NCI-H2029 (cell line): ENCODE data around the gene POLR2L.
A peak's percentile ranks its signal among the peaks of the same experiment; 100 is the strongest.

Experiments
- DNase-seq: peaks from one replicate; lab custom pipeline; 2025; lab: John Stamatoyannopoulos, UW

Gene POLR2L

DNA sequence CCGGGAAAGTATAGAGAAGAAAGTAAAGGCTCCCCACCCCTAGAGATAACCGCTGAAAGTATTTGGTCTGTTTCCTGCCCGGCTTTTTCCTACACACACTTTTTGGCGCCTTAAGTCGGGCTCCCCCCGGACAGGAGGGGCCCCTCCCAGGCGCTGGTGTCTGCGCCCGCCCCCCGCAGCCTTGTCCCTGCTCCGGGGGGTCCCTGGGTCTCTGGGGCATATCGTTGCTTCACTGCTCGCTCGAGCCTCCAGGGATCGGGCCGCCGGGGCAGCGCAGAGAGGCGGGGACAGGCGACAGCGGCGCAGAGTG, 15.5 kb downstream of the POLR2L start:
- DNase-seq: no peak

DNA sequence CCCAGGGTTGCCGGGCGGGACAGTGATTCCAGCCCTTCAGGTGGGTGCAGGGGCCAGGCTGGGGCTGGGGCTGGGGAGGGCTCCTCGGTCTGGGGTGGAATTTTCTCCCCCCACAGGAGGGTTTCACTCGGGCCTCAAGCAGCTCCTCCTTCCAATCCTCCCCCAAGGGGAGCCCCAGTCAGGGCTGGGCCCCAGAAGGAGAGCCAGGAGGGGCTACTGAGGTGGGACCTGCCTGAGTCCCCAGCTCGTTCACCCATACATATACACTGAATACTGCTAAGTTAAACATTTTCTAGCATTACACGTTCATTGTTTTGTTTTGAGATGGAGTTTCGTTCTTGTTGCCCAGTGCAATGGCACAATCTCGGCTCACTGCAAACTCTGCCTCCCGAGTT, 16.1 kb downstream of the POLR2L start:
- no peak for DNase-seq

DNA sequence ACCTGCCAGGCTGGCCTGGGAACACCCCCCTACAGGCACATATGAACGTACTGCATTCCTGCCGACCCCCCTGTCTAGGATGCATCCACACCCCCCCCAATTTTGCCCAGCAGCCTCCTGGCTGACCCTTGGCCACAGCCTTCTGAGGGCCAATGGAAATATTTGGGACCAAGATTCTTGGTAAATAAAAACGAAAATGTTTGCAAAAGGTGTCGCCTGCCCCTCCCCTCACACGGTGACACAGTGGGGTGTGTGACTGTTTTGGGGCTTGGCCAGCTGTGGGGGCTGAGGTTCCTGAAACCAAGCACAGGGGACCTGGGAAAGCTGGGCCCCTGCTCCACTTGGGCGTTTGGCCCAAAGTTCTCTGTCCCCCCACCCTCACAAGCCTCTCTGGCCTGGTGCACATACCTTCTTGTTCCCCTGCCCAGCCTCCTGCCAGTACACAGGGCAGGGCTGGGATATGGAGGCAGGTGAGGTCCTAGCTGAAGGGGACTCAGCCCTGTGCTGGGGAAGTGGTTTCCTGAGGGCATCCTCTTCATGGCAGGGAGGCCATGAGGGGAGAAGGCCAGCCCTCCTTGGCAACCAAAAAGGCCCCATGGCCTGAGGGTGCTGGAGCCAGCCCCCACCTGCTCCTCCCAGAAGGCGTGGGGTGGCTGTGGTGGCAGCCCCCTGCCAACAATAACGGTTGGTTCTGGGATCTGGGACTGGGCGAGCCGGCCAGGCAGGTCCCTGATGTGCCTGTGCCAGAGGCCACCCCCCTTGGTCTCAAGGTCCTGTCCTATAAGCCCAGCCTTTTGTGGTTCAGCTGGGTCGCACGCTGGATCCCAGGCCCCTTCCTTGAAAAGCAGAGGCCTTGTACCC, 16.7 kb downstream of the POLR2L start:
- no peak for DNase-seq

DNA sequence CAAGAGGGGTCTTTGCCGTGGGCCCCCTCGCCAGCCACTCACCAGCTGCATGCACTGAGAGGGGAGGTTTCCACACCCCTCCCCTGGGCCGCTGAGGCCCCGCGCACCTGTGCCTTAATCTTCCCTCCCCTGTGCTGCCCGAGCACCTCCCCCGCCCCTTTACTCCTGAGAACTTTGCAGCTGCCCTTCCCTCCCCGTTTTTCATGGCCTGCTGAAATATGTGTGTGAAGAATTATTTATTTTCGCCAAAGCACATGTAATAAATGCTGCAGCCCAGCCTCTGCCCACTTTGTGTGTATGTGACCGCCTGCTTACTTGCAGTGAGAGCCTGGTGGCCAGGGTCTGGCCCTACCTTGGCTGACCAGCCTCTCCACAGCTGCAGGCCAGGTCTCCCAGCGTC, 17.4 kb downstream of the POLR2L start:
- no peak for DNase-seq

DNA sequence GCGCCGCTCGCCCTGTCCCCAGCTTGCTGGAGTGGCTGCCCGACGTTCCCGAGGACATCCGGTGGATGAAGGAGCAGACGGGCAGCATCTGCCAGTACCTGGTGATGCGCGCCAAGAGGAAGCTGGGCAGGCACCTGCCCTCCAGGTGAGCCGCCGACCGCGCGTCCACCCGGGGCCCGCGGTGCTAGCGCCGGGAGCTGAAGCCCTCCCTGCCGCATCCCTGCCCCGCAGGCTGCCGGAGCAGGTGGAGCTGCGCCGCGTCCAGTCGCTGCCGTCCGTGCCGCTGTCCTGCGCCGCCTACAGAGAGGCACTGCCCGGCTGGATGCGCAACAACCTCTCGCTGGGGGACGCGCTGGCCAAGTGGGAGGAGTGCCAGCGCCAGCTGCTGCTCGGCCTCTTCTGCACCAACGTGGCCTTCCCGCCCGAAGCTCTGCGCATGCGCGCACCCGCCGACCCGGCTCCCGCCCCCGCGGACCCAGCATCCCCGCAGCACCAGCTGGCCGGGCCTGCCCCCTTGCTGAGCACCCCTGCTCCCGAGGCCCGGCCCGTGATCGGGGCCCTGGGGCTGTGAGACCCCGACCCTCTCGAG, 17.9 kb downstream of the POLR2L start:
- peak; percentile 91 for DNase-seq

DNA sequence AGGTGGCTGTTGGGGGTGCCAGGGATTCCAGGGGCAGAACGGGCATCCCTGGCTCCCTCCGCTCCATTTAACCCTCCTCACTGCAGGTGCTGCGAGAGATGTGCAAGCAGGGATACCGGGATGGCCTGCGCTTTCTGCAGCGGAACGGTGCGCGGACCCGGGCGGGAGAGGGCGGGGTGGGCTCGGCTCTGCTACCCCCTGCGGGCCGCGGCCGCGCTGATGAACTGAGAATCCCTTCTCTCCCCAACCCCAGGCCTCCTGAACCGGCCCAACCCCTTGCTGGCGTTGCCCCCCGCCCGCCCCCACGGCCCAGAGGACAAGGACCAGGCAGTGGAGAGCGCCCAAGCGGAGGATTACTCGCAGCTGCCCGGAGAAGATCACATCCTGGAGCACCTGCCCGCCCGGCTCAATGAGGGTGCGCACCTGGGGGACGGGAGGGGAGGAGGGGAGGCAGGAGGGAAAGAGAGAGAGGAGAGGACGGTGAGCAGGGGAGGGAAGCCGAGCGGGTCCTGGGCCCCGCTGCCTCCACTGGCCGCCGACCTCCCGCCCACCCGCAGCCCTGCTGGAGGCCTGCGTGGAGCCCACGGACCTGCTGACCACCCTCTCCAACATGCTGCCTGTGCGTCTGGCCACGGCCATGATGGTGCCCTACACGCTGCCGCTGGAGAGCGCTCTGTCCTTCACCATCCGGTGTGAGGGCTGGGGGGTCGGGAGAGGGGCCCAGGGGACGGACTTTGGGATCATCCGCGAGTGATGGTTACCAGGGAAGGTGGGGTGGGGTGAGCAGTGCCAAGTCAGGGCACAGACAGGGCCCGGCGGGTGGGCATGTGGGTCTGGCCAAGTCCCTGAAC, 18.7 kb downstream of the POLR2L start:
- peak; percentile 34 for DNase-seq

DNA sequence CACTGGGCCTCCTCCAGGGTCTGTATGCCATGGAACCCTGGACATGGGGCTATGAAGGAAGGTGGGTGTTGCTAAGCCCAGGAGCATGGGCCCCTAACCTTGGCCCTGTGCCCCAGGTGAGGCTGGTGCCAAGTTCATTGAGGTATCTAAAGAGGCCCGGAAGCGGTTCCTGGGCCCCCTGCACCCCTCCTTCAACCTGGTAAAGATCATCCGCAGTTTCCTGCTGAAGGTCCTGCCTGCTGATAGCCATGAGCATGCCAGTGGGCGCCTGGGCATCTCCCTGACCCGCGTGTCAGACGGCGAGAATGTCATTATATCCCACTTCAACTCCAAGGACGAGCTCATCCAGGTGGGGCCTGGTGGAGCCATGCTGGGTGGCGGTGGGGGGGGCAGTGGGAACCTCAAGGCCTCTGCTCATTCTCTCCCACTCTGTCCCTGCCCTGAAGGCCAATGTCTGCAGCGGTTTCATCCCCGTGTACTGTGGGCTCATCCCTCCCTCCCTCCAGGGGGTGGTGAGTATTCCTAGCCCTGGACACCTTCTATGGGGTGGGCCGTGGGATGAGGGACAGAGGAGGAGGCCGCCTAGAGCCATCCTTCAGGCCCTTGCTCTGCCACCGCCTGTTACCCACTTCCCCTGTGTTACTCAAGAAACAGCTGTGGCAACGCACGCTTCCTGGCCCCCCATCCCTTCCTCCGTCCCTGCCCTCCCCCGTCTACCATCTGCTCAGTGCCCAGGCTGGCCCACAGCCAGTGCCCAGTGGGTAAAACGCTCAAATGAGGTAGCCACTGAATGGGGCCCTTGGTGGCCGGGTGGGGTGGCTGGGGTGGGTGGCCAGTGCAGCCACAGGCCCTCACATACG, 20.6 kb downstream of the POLR2L start:
- DNase-seq: no peak

DNA sequence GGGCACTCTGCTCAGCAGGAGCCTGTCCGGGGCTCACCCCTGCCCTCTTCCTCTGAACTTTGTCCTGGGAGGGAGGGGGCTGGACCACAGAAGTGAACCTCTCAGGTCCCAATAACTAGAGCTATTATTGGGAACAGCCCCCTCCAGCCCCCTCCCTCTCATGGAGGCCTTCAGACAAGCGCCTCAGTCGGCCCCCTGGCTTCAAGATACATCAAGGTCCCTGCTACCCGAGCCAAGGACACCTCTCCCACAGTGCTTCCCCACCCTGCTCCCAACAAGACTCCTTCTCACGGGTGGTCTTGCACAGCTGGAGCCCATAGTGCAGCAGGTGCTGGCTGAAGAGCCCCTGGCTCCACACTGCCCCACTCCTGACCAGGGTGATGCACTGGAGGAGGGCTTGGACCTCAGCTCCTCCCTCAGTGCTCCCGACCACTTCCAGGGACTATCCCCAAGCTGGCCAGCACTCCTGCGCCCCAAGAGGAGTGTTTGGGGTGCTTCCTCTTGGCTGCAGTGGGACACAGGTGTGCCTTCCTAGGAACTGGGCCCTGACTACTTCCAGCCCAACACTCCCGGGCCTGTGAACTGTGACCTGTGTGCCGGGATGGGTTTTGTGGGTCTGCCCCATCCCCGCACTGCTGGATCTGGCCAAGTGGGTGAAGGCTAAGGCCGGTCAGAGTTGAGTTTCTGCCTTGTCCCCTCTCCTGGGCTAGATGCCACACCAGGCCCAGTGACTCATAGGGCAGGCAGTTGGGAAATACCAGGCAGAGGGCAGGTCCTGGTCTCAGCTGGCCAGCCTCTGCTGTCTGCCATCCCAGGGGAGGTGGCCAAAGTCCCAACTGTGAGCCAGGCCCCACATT, 21.4 kb downstream of the POLR2L start:
- DNase-seq: no peak

DNA sequence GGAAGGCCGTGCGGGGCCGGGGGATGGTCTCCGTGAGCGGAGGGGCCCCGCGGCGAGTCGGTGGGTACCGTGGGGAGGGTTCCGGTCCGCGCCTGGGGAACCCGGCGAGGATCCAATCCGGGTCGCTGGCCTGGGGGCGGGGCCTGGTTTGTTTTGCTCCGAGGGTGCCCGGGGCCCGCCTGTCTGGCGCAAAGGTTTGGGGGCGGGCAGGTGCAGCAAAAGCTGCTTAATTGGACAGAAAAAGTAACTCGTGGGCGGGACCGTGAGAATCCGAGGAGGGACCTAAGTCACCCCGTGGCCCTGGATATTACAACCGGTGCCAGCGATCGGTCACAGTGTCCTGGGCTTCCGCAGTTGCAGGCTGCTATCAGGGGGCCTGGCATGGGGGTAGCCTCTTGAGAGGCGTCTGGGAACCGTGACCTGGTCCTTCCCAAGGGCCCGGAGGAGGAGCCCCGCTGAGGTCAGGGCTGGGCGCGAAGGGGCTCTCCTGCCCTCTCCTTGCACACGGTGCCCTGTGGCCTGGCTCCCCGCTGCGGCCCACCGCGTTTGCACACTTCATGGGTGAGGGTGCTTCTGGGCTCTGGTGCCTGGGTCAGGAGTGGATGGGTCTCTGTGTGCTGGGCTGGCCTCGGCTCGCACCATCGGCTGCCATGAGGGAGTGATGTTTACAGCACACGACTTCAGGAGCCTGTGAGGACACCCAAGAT, 22.2 kb downstream of the POLR2L start:
- DNase-seq: peak; percentile 92

DNA sequence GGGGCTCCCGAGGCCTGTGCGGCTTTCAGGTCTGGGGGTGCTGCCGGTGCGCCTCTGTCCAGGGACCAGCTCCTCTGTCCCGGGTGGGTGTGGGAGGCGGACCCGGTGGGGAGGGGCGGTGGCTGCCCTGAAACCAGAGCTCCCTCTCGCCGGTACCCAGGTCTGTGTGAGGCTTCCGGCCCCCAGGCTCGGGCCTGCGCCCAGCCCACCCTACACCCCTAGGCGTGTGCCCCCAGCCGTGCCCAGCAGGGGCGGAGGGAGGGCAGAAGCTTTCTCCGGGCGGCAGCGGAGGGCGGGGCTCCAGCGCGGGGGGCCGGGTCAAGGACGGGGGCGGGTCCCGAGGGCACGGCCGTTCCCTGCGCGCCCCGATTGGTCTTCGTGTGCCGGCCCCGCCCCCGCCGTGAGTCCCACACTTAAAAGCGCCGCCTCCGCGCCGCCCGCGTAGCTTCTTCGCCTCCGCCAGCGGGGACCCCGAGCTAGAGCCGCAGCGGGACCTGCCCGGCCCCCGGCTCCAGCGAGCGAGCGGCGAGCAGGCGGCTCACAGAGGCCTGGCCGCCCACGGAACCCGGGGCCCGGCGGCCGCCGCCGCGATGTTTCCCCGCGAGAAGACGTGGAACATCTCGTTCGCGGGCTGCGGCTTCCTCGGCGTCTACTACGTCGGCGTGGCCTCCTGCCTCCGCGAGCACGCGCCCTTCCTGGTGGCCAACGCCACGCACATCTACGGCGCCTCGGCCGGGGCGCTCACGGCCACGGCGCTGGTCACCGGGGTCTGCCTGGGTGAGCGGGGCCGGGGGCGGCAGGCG, 23.0 kb downstream of the POLR2L start:
- peak; percentile 80 for DNase-seq

DNA sequence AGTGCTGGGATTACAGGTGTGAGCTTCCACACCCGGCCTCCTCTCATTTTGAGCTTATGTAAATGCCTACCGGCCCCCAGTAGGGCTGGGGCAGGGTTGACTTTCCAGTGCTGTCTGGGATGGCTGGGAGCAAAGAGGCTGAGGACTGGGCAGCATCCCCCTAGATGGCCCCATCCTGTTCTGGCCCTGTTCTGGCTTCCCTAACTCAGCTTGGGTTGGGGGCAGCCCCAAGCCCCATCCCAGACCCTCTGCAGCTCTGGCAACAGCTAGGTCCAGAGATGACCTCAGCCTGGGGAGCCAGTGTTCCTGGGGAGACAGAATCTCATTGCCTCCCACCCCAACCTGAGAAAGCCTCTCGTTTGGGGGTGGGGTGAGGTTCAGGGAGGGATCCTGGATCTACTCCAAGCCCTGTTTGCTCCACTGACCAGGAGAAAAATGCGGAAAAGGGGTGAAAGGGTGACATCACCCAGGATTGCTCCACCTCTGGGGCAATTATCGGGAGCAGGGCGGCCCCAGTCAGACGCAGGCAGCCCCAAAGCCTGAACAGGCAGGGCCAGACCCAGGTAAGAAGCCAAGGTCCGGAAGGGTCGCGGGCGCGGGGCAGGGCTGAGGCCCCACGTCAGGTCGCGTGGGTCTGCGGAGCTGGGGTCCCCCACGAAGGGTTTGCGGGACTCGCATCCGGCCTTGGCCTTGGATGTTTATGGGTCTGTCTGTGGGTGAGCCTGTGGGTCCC, 23.8 kb downstream of the POLR2L start, which contains the start of gene PNPLA2:
PNPLA2 (plus strand) TSS at position 519 of the 733 bp plus-strand sequence. CDS start 805 bp downstream, outside the sequence.
- DNase-seq: no peak

DNA sequence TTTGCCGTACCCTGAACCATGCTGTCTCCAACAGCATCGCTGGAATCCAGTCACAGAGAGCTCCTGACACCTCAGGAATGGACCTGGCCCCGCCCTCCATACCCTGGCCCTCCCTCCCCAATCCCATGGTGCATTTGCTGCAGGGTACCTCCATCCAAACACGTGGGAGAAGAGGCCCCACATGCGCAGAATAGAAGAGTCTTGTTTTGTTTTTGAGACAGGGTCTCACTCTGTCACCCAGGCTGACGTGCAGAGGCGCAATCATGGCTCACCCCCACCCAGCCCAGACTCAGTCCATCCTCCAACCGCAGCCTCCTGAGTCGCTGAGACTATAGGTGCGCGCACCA, 25.9 kb downstream of the POLR2L start:
- DNase-seq: no peak

DNA sequence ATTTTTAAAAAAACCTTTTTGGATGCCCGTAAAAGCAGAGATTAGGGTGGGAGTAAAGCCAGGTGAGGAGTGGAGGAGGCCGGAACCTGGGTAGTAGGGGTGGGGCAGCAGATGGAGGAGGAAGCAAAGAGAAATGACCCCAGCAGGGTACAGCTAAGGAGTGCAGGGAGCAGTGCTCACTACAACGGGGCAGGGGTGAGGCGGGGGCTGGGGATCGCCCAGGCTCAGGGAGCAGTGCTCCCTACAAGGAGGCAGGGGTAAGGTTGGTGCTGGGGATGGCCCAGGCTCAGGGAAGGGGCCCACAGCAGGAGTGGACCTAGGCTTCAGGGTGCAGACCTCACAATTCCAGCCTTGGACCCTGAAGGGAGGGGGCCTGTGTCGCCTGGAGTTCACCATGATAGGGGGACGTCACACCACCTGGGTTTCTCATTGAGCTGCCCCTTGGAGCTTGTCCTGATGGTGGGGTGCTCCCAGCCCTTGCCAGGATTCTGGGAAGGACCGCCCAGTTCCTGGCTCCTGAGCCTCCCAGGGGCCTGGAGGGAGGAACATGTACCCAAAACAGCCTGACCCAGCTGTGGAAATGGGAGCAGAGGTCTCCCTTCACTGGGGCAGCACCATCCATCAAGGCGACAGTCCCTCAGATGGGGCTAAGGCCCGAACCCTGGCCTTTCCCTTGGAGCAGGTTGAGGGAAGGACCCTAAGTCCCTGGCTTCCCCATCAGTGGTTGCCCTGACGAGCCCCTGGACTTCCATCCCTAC, 26.5 kb downstream of the POLR2L start:
- no peak for DNase-seq

DNA sequence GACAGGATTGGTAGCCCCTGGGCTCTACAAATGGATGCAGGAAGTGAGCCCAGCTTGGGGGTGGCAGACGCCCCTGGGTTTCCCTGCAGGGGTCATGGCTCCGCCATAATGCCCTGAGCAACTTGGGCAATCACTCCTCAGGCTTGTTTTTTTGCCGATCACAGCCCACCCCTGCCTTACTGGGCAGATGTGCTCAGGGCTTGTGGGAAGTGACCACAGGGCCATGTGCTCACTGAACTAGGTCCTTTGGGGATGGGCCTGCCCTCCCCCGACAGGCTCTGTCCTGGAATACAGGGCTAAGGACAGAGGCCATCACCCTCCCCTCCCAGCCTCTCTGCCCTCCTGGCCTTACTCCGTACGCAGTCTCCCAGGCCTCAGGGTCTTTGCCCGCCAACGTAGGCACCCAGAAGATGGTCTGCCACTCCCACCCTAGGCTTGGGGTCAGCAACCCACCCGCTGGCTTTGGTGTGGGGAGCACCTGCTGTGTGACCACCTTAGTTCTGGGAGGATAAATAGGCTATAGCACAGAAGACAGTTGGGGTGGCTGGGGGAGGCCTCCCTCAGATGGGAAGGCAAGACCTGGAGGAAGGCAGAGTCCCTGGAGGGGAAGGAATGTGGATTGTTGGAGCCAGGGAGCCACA, 28.8 kb downstream of the POLR2L start:
- no peak for DNase-seq

DNA sequence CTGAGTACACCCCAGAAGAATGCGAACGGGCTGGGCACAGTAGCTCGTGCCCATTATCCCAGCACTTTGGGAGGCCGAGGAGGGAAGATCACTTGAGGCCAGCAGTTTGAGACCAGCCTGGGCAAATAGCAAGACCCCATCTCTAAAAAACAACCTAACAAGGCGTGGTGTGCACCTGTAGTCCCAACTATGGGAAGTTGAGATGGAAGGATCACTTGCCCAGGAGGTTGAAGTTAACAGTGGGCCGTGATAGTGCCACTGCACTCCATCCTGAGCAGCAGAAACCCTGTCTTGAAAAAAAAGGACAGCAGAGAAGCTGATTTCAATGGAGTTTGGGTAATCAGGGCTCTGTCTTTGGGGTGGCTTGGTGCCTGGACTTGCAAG, 29.3 kb downstream of the POLR2L start:
- DNase-seq: no peak

DNA sequence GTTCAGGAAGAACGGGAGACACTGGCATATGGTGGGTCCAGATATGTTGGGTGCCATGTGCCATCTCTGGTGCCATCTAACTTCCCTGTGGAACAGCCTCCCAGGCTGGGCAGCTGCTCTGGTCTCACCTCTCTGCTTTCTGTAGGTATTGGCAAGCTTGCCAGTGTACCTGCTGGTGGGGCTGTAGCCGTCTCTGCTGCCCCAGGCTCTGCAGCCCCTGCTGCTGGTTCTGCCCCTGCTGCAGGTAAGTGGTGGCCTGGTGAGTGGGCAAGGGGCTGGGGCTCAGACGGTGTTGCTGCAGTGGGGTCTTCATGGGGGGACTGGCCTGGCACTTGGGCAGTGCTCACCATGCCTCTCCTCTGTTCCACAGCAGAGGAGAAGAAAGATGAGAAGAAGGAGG, 29.9 kb downstream of the POLR2L start:
- no peak for DNase-seq

DNA sequence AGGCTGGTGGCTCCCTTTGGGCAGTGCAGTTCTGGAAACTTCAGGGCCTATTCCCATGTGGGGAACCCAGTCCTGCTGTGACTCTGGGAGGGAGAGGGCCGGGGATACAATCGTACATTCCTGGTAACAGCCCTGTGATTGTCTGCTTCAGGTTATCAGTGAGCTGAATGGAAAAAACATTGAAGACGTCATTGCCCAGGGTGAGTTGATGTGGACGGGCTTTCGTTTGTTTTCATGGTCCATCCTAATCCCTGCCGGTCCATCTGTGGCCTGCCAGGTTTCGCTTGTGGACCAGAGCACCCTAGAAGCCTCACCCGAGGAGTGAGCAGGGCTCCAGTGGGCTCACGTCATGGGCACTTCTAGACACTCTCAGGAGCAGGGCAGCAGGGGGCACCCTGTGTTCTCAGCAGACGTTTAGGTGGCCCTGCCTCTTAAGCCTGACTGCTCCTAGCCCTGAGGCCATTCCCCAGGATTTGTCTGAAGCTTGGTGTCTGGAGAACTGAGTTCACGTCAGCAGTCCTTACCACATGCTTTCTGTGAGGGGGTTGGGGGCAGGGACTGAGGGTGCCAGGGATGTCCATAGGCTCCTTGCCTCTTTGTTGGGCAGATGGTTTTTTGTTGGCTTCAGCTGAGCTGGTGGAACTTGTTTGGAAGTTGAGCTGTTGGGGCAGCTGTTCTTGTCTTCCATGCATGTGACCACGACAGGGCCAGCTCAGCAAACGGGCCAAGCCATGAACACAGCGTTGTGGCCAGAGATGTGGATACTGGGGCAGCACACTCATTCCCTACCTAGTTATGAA, 30.7 kb downstream of the POLR2L start:
- DNase-seq: no peak
